ENCODE results near the gene SFXN4. TPM values are rescaled to one million over a fixed set of nuclear protein-coding genes. Genes with fewer than 3 reads are reported as not detected.
A peak's percentile ranks its signal among the peaks of the same experiment; 100 is the strongest.

SFXN4 gene
- total RNA-seq, 1 donor from 2014 or later = 16.7 TPM

- no peak overlapping the region for H3K27ac Mint-ChIP-seq (ENCODE audit: unreplicated experiment)
These were observed 42.4 kb upstream of the SFXN4 start for GRCh38 chr10:119207713-119208552.

GRCh38 chr10:119207366-119207666 is 41.8 kb upstream of the SFXN4 start, which contains the start of gene GRK5:
Gene GRK5, plus strand, starts transcription at chr10:119207571. Its CDS starts 347 bp downstream, at chr10:119207918.
- Histone ChIP-seq H4K20me1 (ENCODE audit: insufficient read depth, low read length) (no peaks in the 10 kb centered on the region), H3K27ac (ENCODE audit: low read depth, low read length) (peak within 1 kb of the TSS; percentile 76), H3K4me2 (ENCODE audit: low read length) (peak within 1 kb of the TSS; percentile 94), H3K9ac (ENCODE audit: low read length) (peak within 1 kb of the TSS; percentile 84), H2AFZ (ENCODE audit: low read depth, low read length) (peak within 1 kb of the TSS; percentile 70), H3K36me3 (ENCODE audit: insufficient read depth, low read length) (no peaks in the 10 kb centered on the region), H3K9me3 (ENCODE audit: insufficient read depth, low read depth, low read length) (no peaks in the 10 kb centered on the region), H3K4me3 (ENCODE audit: insufficient read depth, low read depth, low read length) (peak within 1 kb of the TSS; percentile 82), H3K79me2 (ENCODE audit: insufficient read depth, low read length) (peaks cover 36% of the 10 kb centered on the region), H3K4me1 (ENCODE audit: insufficient read depth, low read length) (peaks cover 51% of the 10 kb centered on the region), H3K27me3 (ENCODE audit: insufficient read depth, low read length) (no peaks in the 10 kb centered on the region)
- peak; percentile 90 for DNase-seq (ENCODE audit: low read depth)
- FAIRE-seq = no peak
- Mint-ChIP-seq H3K4me1 (ENCODE audit: low read depth, unreplicated experiment) (peaks cover 40% of the 10 kb centered on the region), H3K4me3 (ENCODE audit: unreplicated experiment) (peak within 1 kb of the TSS; percentile 94), H3K27me3 (ENCODE audit: low read depth, unreplicated experiment) (no peaks in the 10 kb centered on the region), H3K9me3 (ENCODE audit: unreplicated experiment) (no peaks in the 10 kb centered on the region), H3K27ac (ENCODE audit: unreplicated experiment) (peak within 1 kb of the TSS; percentile 99), H3K36me3 (ENCODE audit: low read depth, unreplicated experiment) (no peaks in the 10 kb centered on the region)
- TF ChIP-seq CTCF (IDR thresholded peaks at IDR 0.05; ENCODE audit: insufficient read depth, low read depth, low read length) (no peak), EZH2 (IDR thresholded peaks at IDR 0.05; ENCODE audit: insufficient read depth, low read length) (no peak)

More at GRCh38 chr10:119207713-119208552, 42.4 kb upstream of the SFXN4 start:
- Histone ChIP-seq H3K4me2 (ENCODE audit: low read length) (peak overlapping the region; percentile 94), H3K9ac (ENCODE audit: low read length) (peak overlapping the region; percentile 83), H3K36me3 (ENCODE audit: insufficient read depth, low read length) (no peaks in the 10 kb centered on the region), H2AFZ (ENCODE audit: low read depth, low read length) (peak overlapping the region; percentile 57), H4K20me1 (ENCODE audit: insufficient read depth, low read length) (no peaks in the 10 kb centered on the region), H3K4me1 (ENCODE audit: insufficient read depth, low read length) (peaks cover 50% of the 10 kb centered on the region), H3K9me3 (ENCODE audit: insufficient read depth, low read depth, low read length) (no peaks in the 10 kb centered on the region), H3K79me2 (ENCODE audit: insufficient read depth, low read length) (peaks cover 43% of the 10 kb centered on the region), H3K27ac (ENCODE audit: low read depth, low read length) (peak overlapping the region; percentile 43), H3K27me3 (ENCODE audit: insufficient read depth, low read length) (no peaks in the 10 kb centered on the region), H3K4me3 (ENCODE audit: insufficient read depth, low read depth, low read length) (peak overlapping the region; percentile 82)
- peak overlapping the region; percentile 94 for H3K4me3 Mint-ChIP-seq (ENCODE audit: unreplicated experiment)
- DNase-seq (ENCODE audit: low read depth) (peak; percentile 51), FAIRE-seq (no peak)
- no peaks in the 10 kb centered on the region for H3K9me3 Mint-ChIP-seq (ENCODE audit: unreplicated experiment)
- no peaks in the 10 kb centered on the region for H3K27me3 Mint-ChIP-seq (ENCODE audit: low read depth, unreplicated experiment)
- H3K36me3 Mint-ChIP-seq (ENCODE audit: low read depth, unreplicated experiment) = no peaks in the 10 kb centered on the region
- H3K4me1 Mint-ChIP-seq (ENCODE audit: low read depth, unreplicated experiment) = peaks cover 36% of the 10 kb centered on the region
- TF ChIP-seq EZH2 (IDR thresholded peaks at IDR 0.05; ENCODE audit: insufficient read depth, low read length) (no peak), CTCF (IDR thresholded peaks at IDR 0.05; ENCODE audit: insufficient read depth, low read depth, low read length) (no peak)
